Measurements from ENCODE around the gene TBX1. TPM values are rescaled to one million over a fixed set of nuclear protein-coding genes. Genes with fewer than 3 reads are reported as not detected.

The TBX1 gene
- total and polyA plus RNA-seq, 4 experiments from 2014 or later: not detected

DNA sequence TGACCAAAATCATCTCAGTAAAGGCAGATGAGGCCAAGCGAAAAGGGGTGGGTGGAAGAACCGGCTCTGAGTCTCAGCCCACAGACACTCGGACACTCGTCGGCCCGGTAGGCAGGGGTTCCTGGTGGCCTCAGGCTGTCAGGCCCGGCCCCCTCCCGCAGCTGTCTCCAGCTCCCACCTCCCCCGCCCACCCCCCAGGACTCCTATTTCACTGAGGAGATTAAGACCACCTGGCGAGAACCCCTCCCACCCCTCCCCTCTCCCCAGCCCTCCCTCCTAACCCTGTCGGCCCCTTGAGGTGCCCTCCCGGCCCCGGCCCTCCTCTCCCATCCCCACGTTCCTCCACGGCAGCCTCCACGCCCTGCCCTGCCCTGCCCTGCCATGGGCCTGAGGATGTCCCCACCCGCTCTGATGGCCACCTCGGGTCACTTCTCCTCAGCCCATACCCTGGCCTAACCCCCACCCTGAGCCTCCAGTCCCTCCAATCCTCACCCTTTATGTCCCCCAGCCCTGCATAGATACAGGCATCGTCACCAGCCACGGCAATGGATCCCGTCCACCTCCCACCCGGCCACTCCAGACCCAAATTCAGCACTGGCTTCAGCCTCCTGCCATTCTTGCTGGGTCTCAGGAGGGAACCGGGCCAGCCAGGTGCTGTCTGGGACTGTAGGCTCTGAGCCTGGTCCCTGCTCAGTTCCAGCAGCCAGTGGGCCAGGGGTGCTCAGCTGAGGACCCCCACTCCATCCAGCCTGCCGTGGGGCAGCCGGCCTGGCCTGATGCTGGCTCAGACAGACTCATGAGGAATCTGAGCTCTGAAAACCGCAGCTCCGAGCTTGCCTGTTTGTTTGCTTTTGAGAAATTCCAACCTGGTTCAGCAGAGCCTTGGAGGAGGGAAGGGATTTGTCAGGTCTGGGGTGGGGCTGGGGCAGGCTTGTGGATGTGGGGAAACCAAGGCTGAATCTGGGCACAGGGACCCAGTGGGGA lies 9.8 kb upstream of the TBX1 start:
- Histone ChIP-seq H3K4me3 (ENCODE audit: low read length in 2 of 2) (no peak overlapping the region), H3K27ac (ENCODE audit: low read depth, low read length) (no peak overlapping the region), H3K27me3 (ENCODE audit: insufficient read depth, low read length) (peaks cover 2% of the 10 kb centered on the region), H3K4me1 (ENCODE audit: insufficient read depth, low read length) (peaks cover 3% of the 10 kb centered on the region), H3K9me3 (ENCODE audit: control insufficient read depth in 1 of 2, low read length in 2 of 2) (no peaks in the 10 kb centered on the region), H3K36me3 (ENCODE audit: insufficient read depth, low read length) (no peaks in the 10 kb centered on the region)
- intact Hi-C loops (cut with micrococcal nuclease): no loop called here
- ChIA-PET CTCF (ENCODE audit: partially characterized antibody) (no interaction called here), POLR2A (ENCODE audit: partially characterized antibody) (no interaction called here)
- no peak overlapping the region for H3K27ac Mint-ChIP-seq
- peaks cover 0 to 6% (median 2%) of the 10 kb centered on the region in 4 donors for H3K4me1 Mint-ChIP-seq
- H3K36me3 Mint-ChIP-seq: no peaks in the 10 kb centered on the region
- H3K9me3 Mint-ChIP-seq: peaks cover 0 to 3% (median 0%) of the 10 kb centered on the region in 8 donors
- peaks cover 10 to 19% of the 10 kb centered on the region in 2 donors for H3K27me3 Mint-ChIP-seq
- DNase-seq: no peak
- H3K4me3 Mint-ChIP-seq: no peak overlapping the region

GRCh38 chr22:19751497-19752245 lies 8.9 kb upstream of the TBX1 start:
- ChIA-PET POLR2A (ENCODE audit: partially characterized antibody) (no interaction called here), CTCF (ENCODE audit: partially characterized antibody) (no interaction called here)
- peaks cover 11% of the 10 kb centered on the region for H3K4me1 ChIP-seq (ENCODE audit: insufficient read depth, low read length)
- Mint-ChIP-seq H3K4me3 (no peak overlapping the region), H3K27ac (no peak overlapping the region), H3K27me3 (peaks cover 17 to 23% of the 10 kb centered on the region in 2 donors), H3K9me3 (peaks cover 0 to 3% (median 0%) of the 10 kb centered on the region in 8 donors), H3K36me3 (no peaks in the 10 kb centered on the region), H3K4me1 (peaks cover 4 to 14% (median 8%) of the 10 kb centered on the region in 4 donors)
- H3K36me3 ChIP-seq (ENCODE audit: insufficient read depth, low read length): no peaks in the 10 kb centered on the region
- H3K27me3 ChIP-seq (ENCODE audit: insufficient read depth, low read length): peaks cover 10% of the 10 kb centered on the region
- no peak for DNase-seq
- H3K9me3 ChIP-seq (ENCODE audit: control insufficient read depth in 1 of 2, low read length in 2 of 2): no peaks in the 10 kb centered on the region
- no peak overlapping the region for H3K4me3 ChIP-seq (ENCODE audit: low read length in 2 of 2)
- H3K27ac ChIP-seq (ENCODE audit: low read depth, low read length): no peak overlapping the region
- intact Hi-C loops (cut with micrococcal nuclease): no loop called here

- no peak overlapping the region for H3K4me3 ChIP-seq (ENCODE audit: low read length in 2 of 2)
- no peak overlapping the region for H3K27ac ChIP-seq (ENCODE audit: low read depth, low read length)
- H3K9me3 ChIP-seq (ENCODE audit: control insufficient read depth in 1 of 2, low read length in 2 of 2): no peaks in the 10 kb centered on the region
- H3K27ac Mint-ChIP-seq: no peak overlapping the region
- H3K27me3 ChIP-seq (ENCODE audit: insufficient read depth, low read length): peaks cover 14% of the 10 kb centered on the region
- H3K27me3 Mint-ChIP-seq: peaks cover 28% of the 10 kb centered on the region in 2 donors
- DNase-seq: no peak
- H3K4me1 Mint-ChIP-seq: peaks cover 9 to 26% (median 17%) of the 10 kb centered on the region in 4 donors
- H3K4me3 Mint-ChIP-seq: no peak overlapping the region
- H3K36me3 ChIP-seq (ENCODE audit: insufficient read depth, low read length): no peaks in the 10 kb centered on the region
- H3K9me3 Mint-ChIP-seq: peaks cover 0 to 3% (median 0%) of the 10 kb centered on the region in 8 donors
- POLR2A ChIA-PET (ENCODE audit: partially characterized antibody): no interaction called here
- H3K36me3 Mint-ChIP-seq: no peaks in the 10 kb centered on the region
- peaks cover 19% of the 10 kb centered on the region for H3K4me1 ChIP-seq (ENCODE audit: insufficient read depth, low read length)
- CTCF ChIA-PET (ENCODE audit: partially characterized antibody): interaction anchor here (5.8 kb wide), 1 partner anchor 159 kb away, joined by 61 read pairs; no protein-coding TSS in a partner anchor
- intact Hi-C loops (cut with micrococcal nuclease): no loop called here
Observed at GRCh38 chr22:19753090-19753842, 7.3 kb upstream of the TBX1 start.

DNA sequence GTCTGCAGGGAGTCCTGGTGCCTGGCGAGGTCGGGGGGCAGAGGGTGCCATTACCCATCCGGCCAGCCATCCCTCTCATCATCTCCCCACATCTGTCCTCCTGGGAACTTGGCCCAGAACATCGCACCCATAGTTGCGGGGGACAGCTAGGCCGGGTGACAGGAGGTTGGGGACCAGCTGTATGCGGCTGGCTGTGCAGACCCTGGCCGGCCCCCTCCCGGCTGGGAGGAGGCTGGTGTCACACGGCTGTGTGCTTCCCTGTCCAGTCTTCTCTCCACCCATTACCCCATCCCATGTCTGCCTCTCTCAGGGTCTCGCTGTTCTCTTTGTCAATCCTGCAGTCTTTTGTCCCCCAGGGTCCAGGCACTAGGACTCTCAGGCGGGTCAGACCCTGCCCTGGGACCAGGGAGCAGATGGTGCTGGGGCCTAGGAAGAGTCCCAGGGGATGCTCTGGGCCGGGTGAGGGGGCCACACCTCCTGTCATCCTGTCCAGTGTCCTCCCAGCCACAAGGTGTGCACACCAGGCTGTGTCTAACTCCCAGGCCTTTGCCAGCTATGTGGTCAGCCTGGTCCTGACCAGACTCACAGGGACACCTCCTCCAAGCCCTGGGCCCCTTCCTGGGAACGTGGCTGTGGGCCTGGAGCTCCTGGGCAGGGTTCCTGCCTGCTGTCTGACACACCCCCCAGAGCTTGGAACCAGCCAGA lies 6.4 kb upstream of the TBX1 start:
- Mint-ChIP-seq H3K9me3 (peaks cover 0 to 3% (median 0%) of the 10 kb centered on the region in 8 donors), H3K36me3 (no peaks in the 10 kb centered on the region), H3K27me3 (peaks cover 28% of the 10 kb centered on the region in 2 donors), H3K4me3 (no peak overlapping the region), H3K27ac (no peak overlapping the region), H3K4me1 (peaks cover 9 to 26% (median 17%) of the 10 kb centered on the region in 4 donors)
- no peaks in the 10 kb centered on the region for H3K9me3 ChIP-seq (ENCODE audit: control insufficient read depth in 1 of 2, low read length in 2 of 2)
- H3K27me3 ChIP-seq (ENCODE audit: insufficient read depth, low read length): peaks cover 14% of the 10 kb centered on the region
- ChIA-PET POLR2A (ENCODE audit: partially characterized antibody) (no interaction called here), CTCF (ENCODE audit: partially characterized antibody) (interaction anchor here (5.8 kb wide), 1 partner anchor 158 kb away, joined by 61 read pairs; no protein-coding TSS in a partner anchor)
- peaks cover 21% of the 10 kb centered on the region for H3K4me1 ChIP-seq (ENCODE audit: insufficient read depth, low read length)
- intact Hi-C loops (cut with micrococcal nuclease): no loop called here
- no peak overlapping the region for H3K27ac ChIP-seq (ENCODE audit: low read depth, low read length)
- DNase-seq: no peak
- no peaks in the 10 kb centered on the region for H3K36me3 ChIP-seq (ENCODE audit: insufficient read depth, low read length)
- no peak overlapping the region for H3K4me3 ChIP-seq (ENCODE audit: low read length in 2 of 2)

- Histone ChIP-seq H3K9me3 (ENCODE audit: control insufficient read depth in 1 of 2, low read length in 2 of 2) (no peaks in the 10 kb centered on the region), H3K4me3 (ENCODE audit: low read length in 2 of 2) (no peak overlapping the region), H3K27me3 (ENCODE audit: insufficient read depth, low read length) (peaks cover 16% of the 10 kb centered on the region), H3K36me3 (ENCODE audit: insufficient read depth, low read length) (no peaks in the 10 kb centered on the region), H3K4me1 (ENCODE audit: insufficient read depth, low read length) (peaks cover 27% of the 10 kb centered on the region), H3K27ac (ENCODE audit: low read depth, low read length) (no peak overlapping the region)
- no peak for DNase-seq
- H3K27ac Mint-ChIP-seq: no peak overlapping the region
- H3K4me1 Mint-ChIP-seq: peaks cover 13 to 30% (median 19%) of the 10 kb centered on the region in 4 donors
- peaks cover 31 to 32% of the 10 kb centered on the region in 2 donors for H3K27me3 Mint-ChIP-seq
- H3K36me3 Mint-ChIP-seq: no peaks in the 10 kb centered on the region
- POLR2A ChIA-PET (ENCODE audit: partially characterized antibody): no interaction called here
- H3K4me3 Mint-ChIP-seq: peak overlapping the region in 1 of 8 donors; percentile 8
- H3K9me3 Mint-ChIP-seq: peaks cover 0 to 4% (median 0%) of the 10 kb centered on the region in 8 donors
- intact Hi-C loops (cut with micrococcal nuclease): loop anchor here (5.0 kb wide), 1 partner anchor 138 kb away; no protein-coding TSS in a partner anchor
- CTCF ChIA-PET (ENCODE audit: partially characterized antibody): interaction anchor here (5.8 kb wide), 1 partner anchor 158 kb away, joined by 61 read pairs; no protein-coding TSS in a partner anchor
Observed at GRCh38 chr22:19754701-19755144, 5.9 kb upstream of the TBX1 start.

DNA sequence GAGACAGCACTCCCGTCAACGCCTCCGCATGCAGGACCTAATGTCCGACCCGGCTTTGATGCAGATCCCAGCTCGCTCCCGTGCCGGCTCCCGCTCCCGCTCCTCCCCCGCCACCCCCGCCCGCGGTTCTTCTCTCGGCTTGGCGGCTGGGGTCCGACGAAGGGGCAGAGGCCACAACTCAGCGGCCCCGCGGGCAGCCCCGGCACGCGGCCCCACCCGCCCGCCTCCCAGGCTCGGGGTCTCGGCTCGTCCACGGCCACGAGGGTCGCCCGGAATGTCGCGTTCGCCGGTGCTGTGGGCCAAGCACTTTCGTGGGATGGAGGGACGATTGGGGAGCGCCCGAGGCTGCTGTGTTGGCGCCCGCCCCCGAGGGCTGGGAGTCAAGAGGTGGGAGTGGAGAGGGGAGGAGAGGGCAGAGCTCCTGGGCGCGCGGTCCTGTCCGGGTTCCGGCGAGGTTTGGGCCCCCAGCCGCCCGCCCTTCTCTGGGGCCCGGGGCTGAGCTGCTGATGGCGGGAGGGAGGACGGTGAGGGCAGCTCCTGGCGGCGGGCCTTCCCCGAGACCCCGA lies 5.3 kb upstream of the TBX1 start:
- Mint-ChIP-seq H3K27ac (no peak overlapping the region), H3K27me3 (peaks cover 36 to 37% of the 10 kb centered on the region in 2 donors), H3K4me3 (peak overlapping the region in 2 of 8 donors; percentile 23 to 83), H3K9me3 (peaks cover 0 to 5% (median 0%) of the 10 kb centered on the region in 8 donors), H3K4me1 (peaks cover 17 to 35% (median 24%) of the 10 kb centered on the region in 4 donors), H3K36me3 (no peaks in the 10 kb centered on the region)
- Histone ChIP-seq H3K27me3 (ENCODE audit: insufficient read depth, low read length) (peaks cover 21% of the 10 kb centered on the region), H3K4me1 (ENCODE audit: insufficient read depth, low read length) (peaks cover 32% of the 10 kb centered on the region), H3K27ac (ENCODE audit: low read depth, low read length) (no peak overlapping the region), H3K36me3 (ENCODE audit: insufficient read depth, low read length) (no peaks in the 10 kb centered on the region), H3K9me3 (ENCODE audit: control insufficient read depth in 1 of 2, low read length in 2 of 2) (no peaks in the 10 kb centered on the region), H3K4me3 (ENCODE audit: low read length in 2 of 2) (no peak overlapping the region)
- intact Hi-C loops (cut with micrococcal nuclease): loop anchor here (5.0 kb wide), 1 partner anchor 137 kb away; no protein-coding TSS in a partner anchor
- ChIA-PET CTCF (ENCODE audit: partially characterized antibody) (interaction anchor here (1.7 to 5.8 kb wide), 3 partner anchors 131 to 157 kb away, joined by 7 to 61 read pairs (median 9); no protein-coding TSS in a partner anchor), POLR2A (ENCODE audit: partially characterized antibody) (no interaction called here)
- no peak for DNase-seq

All from CD4-positive, alpha-beta memory T cell (primary cell).